Activated naive CD4-positive, alpha-beta T cell treated with Interleukin-2 at 50 U/mL for 16 hours (primary cell): ENCODE data around the gene DNAH7.

ENCODE experiments used
- DNase-seq: peaks from one replicate; pipeline ENCODE4 v3.0.0-alpha.2; 2020

The DNAH7 gene

GRCh38 chr2:195793881-195794280, 274.8 kb downstream of the DNAH7 start:
- no peak for DNase-seq

- no peak for DNase-seq
Measured at GRCh38 chr2:195782156-195782555, 286.5 kb downstream of the DNAH7 start.

DNA sequence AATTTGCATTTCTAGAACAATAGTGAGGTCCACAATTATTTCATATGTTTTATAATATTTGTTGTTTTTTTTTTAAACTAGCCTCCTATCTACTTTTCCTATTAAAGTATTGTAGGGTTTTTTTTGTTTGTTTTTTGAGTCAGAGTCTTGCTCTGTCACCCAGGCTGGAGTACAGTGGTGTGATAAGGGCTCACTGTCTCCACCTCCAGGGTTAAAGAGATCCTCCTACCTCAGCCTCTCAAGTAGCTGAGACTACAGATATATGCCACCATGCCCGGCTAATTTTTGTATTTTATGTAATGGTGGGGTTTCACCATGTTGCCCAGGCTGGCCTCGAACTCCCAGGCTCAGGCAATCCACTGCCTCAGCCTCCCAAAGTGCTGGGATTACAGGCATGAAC, 289.1 kb downstream of the DNAH7 start:
- no peak for DNase-seq

DNA sequence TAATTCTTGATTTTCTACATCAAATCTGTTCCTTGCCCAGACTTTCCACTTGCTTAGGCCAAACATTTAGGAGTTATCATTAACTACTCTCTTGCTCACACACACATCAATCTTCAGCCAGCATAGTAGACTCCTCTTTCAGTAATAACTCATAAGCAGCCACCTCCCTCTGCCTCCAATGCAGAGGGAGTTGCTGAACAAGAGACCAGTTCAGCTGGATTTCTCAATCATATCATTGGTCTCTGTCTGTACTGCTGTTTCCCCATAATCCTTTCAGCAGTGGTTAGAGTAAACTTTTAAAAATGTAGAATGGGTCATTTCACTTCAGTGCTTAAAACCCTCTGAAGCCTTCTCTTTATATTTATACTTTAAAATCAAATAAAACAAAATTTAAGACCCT, 298.7 kb downstream of the DNAH7 start:
- DNase-seq, result no peak

- no peak for DNase-seq
Measured at GRCh38 chr2:195768431-195768830, 300.2 kb downstream of the DNAH7 start.

GRCh38 chr2:195766691-195767090, 301.9 kb downstream of the DNAH7 start:
- DNase-seq, result no peak

DNA sequence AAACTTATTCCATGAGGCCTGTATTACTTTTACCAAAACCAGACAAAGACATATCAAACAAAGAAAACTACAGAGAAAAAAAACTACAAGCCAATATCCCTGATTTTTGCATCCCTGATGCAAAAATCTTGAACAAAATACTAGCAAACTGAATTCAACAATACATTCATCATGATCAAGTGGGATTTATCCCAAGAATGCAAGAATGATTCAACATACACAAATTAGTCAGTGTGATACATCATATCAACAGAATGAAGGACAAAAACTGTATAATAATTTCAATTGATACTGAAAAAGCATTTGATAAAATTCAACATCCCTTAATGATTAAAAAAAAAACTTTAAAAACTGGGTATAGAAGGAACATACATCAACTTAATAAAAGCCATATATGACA, 304.8 kb downstream of the DNAH7 start:
- no peak for DNase-seq

- no peak for DNase-seq
Measured at GRCh38 chr2:195759877-195760276, 308.8 kb downstream of the DNAH7 start.

DNA sequence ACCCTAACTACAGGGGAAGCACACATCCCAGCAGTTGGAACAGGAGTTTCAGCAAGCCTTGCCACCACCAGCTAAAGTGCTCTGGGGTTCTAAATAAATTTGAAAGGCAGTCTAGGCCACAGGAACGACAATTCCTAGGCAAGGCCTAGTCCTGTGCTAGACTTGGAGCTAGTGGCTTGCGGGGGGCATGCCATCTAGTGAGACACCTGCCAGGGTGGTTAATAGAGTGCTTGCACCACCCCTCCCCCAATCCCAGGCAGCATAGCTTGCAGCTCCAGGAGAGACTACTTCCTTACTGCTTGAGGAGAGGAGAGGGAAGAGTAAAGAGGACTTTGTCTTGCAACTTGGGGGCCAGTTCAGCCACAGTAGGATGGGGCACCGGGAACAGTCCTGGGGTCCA, 309.8 kb downstream of the DNAH7 start:
- DNase-seq, result no peak

GRCh38 chr2:195756218-195756942, 312.3 kb downstream of the DNAH7 start:
- no peak for DNase-seq

DNA sequence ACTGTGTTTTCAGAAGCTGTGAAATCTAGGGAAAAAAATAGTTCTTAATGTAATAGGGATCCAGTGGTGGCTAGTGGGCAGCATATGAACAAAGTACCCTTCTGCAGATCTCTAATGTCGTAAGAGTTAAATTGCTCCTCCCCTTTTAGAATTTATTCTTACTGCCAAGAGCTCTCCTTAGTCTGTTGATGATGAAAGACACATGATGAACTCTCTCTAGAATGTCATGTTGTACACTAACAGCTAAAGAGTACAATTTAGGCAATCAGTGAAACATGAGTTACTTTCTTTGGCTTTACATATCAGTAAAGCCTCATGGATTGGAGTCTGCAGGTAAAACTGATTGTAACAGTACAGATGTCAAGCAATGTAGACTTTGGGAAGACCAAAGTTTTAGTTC, 327.4 kb downstream of the DNAH7 start:
- DNase-seq, result no peak

GRCh38 chr2:195737511-195738325, 330.9 kb downstream of the DNAH7 start:
- DNase-seq, result no peak

- DNase-seq, result no peak
Measured at GRCh38 chr2:195735347-195735746, 333.3 kb downstream of the DNAH7 start.

- no peak for DNase-seq
Measured at GRCh38 chr2:195734931-195735330, 333.7 kb downstream of the DNAH7 start.

DNA sequence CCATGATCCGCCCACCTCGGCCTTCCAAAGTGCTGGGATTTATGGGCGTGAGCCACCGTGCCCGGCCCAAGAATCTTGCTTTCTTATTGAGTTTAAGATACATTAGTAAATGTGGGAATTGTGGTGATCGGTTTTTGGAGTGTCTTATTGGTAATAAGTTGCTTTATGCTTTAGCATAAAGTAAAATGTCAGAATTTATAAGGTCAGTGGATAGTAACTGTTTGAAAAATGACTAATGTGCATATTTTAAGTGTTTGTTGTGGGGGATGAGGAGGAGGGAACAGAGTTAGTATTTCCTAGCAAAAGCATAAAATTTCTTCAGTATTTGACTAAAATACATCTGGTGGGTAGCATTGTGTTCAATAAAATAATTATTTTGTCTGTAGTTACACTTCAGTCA, 334.2 kb downstream of the DNAH7 start:
- DNase-seq, result no peak

DNA sequence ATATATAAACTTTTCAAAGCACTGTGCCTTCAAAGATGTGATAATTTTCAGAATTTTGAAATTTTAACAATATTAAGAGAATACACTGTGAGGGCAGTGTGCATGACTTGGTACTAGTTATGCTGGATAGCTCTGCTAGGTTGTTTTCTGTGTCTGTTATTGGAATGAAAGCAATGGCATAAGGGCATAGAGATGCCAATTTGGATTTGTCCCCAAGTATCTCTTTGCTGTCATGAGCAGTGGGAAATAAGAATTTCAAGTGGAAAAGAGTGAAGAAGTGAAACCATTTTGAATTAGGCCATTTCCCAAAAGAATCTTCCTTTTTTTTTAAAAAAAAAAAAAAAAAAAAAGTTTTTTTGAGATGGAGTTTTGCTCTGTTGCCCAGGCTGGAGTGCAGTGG, 334.8 kb downstream of the DNAH7 start:
- DNase-seq, result no peak

DNA sequence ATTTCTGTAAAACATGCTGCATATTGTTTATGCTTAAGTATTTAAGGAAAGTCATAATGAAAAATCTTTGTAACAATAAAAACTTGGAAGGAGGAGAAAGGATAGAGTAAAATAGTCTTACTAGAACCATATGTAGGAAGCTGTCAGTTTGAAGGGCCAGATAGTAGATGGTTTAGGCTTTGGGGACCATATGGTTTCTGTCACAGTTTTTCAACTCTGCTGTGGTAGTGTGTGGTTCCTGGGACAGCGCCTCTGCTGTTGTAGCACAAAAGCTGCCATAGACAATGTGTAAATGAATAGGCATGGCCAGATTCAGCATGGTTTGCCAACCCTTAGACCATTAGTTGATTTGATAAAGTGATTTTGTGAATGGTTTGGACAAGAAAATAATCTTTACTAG, 336.1 kb downstream of the DNAH7 start:
- no peak for DNase-seq

DNA sequence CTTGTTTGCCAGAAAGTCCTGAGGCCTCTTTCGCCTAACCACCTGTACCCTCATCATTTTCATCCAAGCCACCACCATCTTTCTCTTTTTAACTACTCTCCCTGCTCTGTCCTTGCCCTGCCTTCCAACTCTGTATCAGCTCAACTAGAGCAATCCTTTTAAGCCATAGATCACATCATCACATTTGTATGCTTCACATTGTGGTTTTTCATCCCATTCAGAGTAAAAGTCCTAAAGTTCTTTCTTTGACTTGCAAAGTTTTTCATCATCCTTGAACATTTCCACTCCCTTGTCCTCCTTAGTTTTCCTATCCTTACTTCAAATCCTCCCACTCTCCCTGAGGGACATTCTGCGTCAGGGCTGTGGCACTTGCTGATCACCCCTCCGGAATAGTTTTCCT, 337.7 kb downstream of the DNAH7 start:
- DNase-seq, result no peak

- no peak for DNase-seq
Measured at GRCh38 chr2:195727106-195727505, 341.5 kb downstream of the DNAH7 start.

- no peak for DNase-seq
Measured at GRCh38 chr2:195722075-195722474, 346.6 kb downstream of the DNAH7 start.

GRCh38 chr2:195721042-195721441, 347.6 kb downstream of the DNAH7 start:
- no peak for DNase-seq

DNA sequence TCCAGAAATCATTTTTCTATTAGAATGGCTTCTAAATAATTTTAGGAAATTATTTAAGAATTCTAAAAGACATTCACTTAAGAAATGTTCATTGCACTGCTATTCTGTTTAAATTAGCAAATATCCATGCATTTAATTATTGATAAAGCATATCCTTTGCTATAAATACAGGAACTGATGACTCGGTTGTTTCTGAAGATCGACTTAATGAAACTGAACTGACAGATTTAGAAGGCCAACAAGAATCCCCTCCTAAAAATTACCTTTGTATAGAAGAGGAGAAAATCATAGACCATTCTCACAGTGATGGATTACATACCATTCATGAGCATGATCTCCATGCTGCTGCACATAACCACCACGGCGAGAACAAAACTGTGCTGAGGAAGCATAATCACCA, 352.2 kb downstream of the DNAH7 start:
- no peak for DNase-seq

GRCh38 chr2:195711478-195711877, 357.2 kb downstream of the DNAH7 start:
- DNase-seq, result no peak
